Ishikawa (cell line): Measurements from ENCODE around the gene CRYGN.

Source experiments
- NFIC ChIP-seq: IDR thresholded peaks from 2 replicates; pipeline ENCODE4 v1.6.1; 2012
- TAF1 ChIP-seq: IDR thresholded peaks from 2 replicates; pipeline ENCODE4 v1.6.1; 2012; ENCODE audit warnings: low read depth, mild to moderate bottlenecking
- ZBTB7A ChIP-seq: IDR thresholded peaks from 2 replicates; pipeline ENCODE4 v1.6.1; 2012; ENCODE audit warnings: low read depth
- TF ChIP-seq, protein P1 (sequence below): IDR thresholded peaks from 2 replicates; pipeline ENCODE4 v1.6.1; 2012; ENCODE audit warnings: low read depth, mild to moderate bottlenecking
- TF ChIP-seq, protein P2 (sequence below): IDR thresholded peaks from 2 replicates; pipeline ENCODE4 v1.6.1; 2012

DNA sequence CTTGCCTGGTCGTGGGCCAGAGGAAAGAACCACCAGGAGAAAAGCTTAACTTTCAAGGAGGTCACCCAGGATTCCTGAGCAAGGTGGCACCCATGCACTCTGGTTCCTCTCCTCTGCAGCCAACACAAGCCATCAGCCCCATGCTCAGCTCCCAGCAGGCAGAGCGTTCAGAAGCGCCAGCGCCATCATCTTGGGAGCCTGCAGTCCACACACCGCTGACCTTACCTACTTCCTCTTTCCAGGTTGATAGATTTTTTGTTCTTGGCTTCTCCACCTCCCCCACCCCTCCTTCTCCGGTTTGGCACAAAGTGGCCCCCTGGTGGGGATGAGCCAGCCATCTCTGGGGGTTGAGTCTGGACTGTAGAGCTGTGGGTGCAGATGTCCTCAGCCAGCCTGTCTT is 28.4 kb downstream of the CRYGN start:
- TF ChIP-seq, protein P1, sequence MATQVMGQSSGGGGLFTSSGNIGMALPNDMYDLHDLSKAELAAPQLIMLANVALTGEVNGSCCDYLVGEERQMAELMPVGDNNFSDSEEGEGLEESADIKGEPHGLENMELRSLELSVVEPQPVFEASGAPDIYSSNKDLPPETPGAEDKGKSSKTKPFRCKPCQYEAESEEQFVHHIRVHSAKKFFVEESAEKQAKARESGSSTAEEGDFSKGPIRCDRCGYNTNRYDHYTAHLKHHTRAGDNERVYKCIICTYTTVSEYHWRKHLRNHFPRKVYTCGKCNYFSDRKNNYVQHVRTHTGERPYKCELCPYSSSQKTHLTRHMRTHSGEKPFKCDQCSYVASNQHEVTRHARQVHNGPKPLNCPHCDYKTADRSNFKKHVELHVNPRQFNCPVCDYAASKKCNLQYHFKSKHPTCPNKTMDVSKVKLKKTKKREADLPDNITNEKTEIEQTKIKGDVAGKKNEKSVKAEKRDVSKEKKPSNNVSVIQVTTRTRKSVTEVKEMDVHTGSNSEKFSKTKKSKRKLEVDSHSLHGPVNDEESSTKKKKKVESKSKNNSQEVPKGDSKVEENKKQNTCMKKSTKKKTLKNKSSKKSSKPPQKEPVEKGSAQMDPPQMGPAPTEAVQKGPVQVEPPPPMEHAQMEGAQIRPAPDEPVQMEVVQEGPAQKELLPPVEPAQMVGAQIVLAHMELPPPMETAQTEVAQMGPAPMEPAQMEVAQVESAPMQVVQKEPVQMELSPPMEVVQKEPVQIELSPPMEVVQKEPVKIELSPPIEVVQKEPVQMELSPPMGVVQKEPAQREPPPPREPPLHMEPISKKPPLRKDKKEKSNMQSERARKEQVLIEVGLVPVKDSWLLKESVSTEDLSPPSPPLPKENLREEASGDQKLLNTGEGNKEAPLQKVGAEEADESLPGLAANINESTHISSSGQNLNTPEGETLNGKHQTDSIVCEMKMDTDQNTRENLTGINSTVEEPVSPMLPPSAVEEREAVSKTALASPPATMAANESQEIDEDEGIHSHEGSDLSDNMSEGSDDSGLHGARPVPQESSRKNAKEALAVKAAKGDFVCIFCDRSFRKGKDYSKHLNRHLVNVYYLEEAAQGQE = no peak
- TF ChIP-seq, protein P2, sequence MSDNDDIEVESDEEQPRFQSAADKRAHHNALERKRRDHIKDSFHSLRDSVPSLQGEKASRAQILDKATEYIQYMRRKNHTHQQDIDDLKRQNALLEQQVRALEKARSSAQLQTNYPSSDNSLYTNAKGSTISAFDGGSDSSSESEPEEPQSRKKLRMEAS = no peak
- TF ChIP-seq ZBTB7A (no peak), NFIC (no peak), TAF1 (no peak)
